Aorta (tissue), 5 donors: Measurements from ENCODE around the gene APOA4. TPM values are rescaled to one million over a fixed set of nuclear protein-coding genes. Genes with fewer than 3 reads are reported as not detected.
"Not testable (repeated sequence)": the region's sequence is repeated elsewhere in the genome, so short reads cannot be mapped to it uniquely, and the experiment has no call there.

Source experiments
- ATAC-seq: fragments of 200-7000 bp; cut with Tn5 transposase; one replicate; pipeline ENCODE4 v1.9.1; 2022; ENCODE audit warnings: moderate library complexity; ENCODE audit not compliant: low FRiP score
- DNase-seq, 2 donors: peaks; one replicate each; pipeline ENCODE4 v3.0.0-alpha.2; 2020
- H3K27ac ChIP-seq, 2 donors: one replicate each; pipeline ENCODE4 v1.5.1; 2013; ENCODE audit warnings: low read length in 2 of 2, mild to moderate bottlenecking in 2 of 2, moderate library complexity in 2 of 2, control low read depth in 1 of 2, inconsistent platforms in 1 of 2, low read depth in 1 of 2
- H3K27me3 ChIP-seq, 2 donors: one replicate each; pipeline ENCODE4 v1.6.1; 2013; ENCODE audit warnings: control low read depth in 1 of 2, low read length in 1 of 2, mild to moderate bottlenecking in 1 of 2, moderate library complexity in 1 of 2; ENCODE audit not compliant: insufficient read depth in 2 of 2, control insufficient read depth in 1 of 2
- H3K36me3 ChIP-seq, 2 donors: one replicate each; pipeline ENCODE4 v1.6.1; 2013; ENCODE audit warnings: control low read depth in 1 of 2, low read length in 1 of 2, mild to moderate bottlenecking in 1 of 2; ENCODE audit not compliant: insufficient read depth in 2 of 2, control insufficient read depth in 1 of 2
- H3K4me1 ChIP-seq, 2 donors: one replicate each; pipeline ENCODE4 v1.6.1; 2013; ENCODE audit warnings: low read length in 2 of 2, control low read depth in 1 of 2, mild to moderate bottlenecking in 1 of 2, moderate library complexity in 1 of 2; ENCODE audit not compliant: insufficient read depth in 2 of 2, control insufficient read depth in 1 of 2
- H3K4me3 ChIP-seq, 2 donors: one replicate each; pipeline ENCODE4 v1.5.1; 2013; ENCODE audit warnings: low read length in 2 of 2, control low read depth in 1 of 2, mild to moderate bottlenecking in 1 of 2
- H3K9me3 ChIP-seq: one replicate; pipeline ENCODE4 v1.6.1; 2013; ENCODE audit warnings: mild to moderate bottlenecking, low read length; ENCODE audit not compliant: control insufficient read depth
- WGBS, 2 donors: extraction: QIAGEN DNeasy Blood & Tissue Kit; methylation state at CpG; one replicate each; pipeline ENCODE4 v1.1.7; 2013; 5-methylcytosine and 5-hydroxymethylcytosine counted together
- intact Hi-C, 2 donors: fragments of 100-400 bp; cut with DNase I; formaldehyde crosslinking; loops; one replicate each; pipeline versions ENCODE4 v1.14.2 to v1.15.0; 2022
- polyA plus RNA-seq, 2 donors: library from polyadenylated mRNA; stranded (reverse); fragments of 200-250 nt; gene quantifications; one replicate each; pipeline ENCODE4 v1.2.3, GENCODE V29; 2013
- total RNA-seq, 2 donors: library from RNA; stranded (reverse); fragmentation: NEBNext Ultra II Directional; extraction: Animal tissue kit (Norgen Biotek cat#: 25700); gene quantifications; one replicate each; pipeline ENCODE4 v1.2.1, GENCODE V29; 2021
- donor health status: healthy with polysubstance abuse.
- donor health status: Bipolar disorder and iron deficiency.
- donor health status: DM: no; HTN: no; CAD: no.
- donor health status: DM: no; HTN: no; CAD: no.
- donor health status: DM: yes; HTN: yes; CAD: no.

The APOA4 gene
- total and polyA plus RNA-seq, 4 donors = 0.64 to 457 TPM; not detected in 2

DNA sequence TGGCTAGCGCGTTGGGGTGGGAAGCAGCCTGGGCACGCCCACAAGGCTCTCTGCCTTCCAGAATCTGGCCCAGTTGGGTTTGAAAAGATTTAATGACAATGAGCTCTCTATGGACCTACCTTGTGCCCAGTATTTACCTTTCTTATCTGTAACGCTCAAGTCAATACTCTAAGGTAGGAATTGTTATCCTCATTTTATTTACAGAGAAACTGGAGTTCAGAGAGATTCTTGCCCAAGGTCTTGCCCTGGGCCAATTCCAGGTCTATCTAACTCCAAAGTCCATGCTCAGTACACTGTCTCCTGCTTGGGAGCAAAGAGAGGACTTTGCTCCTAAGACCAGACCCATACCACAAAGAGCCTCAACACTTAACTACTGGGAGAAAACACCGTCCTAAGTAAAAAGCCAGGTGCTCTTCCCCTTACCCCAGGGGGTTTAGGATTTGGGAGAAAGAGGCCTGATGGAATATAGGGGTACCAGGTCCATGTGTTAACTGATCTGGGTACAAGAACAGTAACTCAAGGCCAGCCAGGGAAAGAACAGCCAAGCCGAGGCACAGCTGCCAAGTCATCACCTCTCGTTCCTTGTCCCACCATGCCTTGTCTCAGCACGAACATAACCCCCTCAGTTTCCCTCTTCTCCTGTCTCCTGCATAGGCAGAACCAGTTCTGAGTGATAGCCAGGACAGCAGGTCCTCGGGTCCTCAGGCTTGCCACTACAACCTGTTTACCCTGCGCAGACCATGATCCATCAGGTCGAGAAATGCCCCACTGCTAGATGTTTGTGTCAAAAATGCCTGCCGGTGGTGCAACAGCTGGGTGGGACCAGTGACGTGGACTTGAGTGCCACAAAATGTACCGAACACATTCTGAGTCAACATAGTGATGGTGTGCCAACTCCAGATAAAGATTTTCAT is 14.6 kb downstream of the APOA4 start:
- DNase-seq = no peak
- Histone ChIP-seq H3K4me1 (no peaks in the 10 kb centered on the region), H3K4me3 (no peak overlapping the region), H3K27me3 (no peaks in the 10 kb centered on the region), H3K36me3 (no peaks in the 10 kb centered on the region), H3K27ac (no peak overlapping the region), H3K9me3 (peaks cover 2% of the 10 kb centered on the region)
- intact Hi-C loops = no loop called here
- WGBS, 2 donors = 75 to 79% methylated on average over 14 of the region's 14 CpGs
- no peak for ATAC-seq

DNA sequence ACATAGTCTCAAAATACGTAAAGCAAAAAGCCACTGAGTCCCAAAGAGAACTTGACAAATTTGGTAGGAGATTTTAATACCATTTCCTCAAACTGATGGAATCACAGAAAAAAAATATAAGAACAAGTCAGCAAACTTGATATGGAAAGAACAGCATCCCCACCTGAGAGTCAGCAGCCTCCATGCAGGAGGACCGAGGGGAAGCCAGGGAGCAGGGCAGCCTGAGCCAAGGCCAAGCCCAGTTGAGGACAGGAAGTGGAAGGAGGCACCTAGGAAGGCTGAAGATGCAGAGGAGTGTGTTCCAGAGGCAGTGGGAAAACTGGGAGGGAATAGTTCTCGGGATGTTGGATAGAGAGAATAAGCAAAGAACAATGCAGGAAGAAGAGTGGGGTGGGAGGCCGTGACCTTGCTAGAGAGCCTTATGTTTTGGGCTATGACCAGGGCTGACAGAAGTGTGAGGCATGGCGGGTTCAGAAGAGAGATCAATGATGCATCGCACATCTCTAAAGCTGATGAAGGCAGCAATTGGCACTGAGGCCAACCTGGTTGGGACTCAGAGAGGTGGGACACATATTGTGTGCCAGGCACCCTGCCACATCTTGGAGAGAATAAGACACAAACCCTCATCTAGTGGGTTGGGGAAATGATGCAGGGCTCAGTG is 15.4 kb downstream of the APOA4 start:
- H3K27me3 ChIP-seq = no peaks in the 10 kb centered on the region
- no peaks in the 10 kb centered on the region for H3K4me1 ChIP-seq
- DNase-seq (no peak), ATAC-seq (no peak)
- H3K36me3 ChIP-seq = no peaks in the 10 kb centered on the region
- H3K9me3 ChIP-seq = no peaks in the 10 kb centered on the region
- intact Hi-C loops = no loop called here
- no peak overlapping the region for H3K4me3 ChIP-seq
- WGBS, 2 donors = 92 to 96% methylated on average over 6 of the region's 6 CpGs
- H3K27ac ChIP-seq = no peak overlapping the region

DNA sequence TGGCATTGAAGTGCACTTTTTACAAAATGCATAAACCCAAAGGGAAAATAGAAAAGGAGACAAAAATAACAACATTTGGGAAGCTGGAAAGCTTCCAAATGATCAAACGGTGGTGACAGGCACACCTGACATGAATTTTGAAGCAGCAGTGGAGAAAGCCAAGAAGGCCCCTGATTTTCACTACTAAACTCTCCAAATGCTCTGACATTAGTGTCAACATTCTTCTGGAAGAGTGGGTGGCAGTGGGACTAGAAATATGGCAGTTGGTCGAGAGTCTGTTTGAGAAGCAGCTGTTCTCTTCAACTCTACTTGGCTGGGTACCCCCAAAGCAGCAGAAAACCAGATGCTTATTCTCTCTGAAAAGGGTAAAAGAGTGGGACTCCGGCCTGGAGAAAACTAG is 19.1 kb downstream of the APOA4 start:
- Histone ChIP-seq H3K4me3 (no peak overlapping the region), H3K9me3 (no peaks in the 10 kb centered on the region), H3K27me3 (no peaks in the 10 kb centered on the region), H3K36me3 (no peaks in the 10 kb centered on the region), H3K27ac (no peak overlapping the region), H3K4me1 (no peaks in the 10 kb centered on the region)
- WGBS, 2 donors = 46% methylated on average over 3 of the region's 3 CpGs
- DNase-seq (no peak), ATAC-seq (no peak)
- intact Hi-C loops = no loop called here

GRCh38 chr11:116801662-116802061 is 21.4 kb downstream of the APOA4 start:
- intact Hi-C loops, ATAC-seq: not testable (repeated sequence)

GRCh38 chr11:116800610-116801009 is 22.5 kb downstream of the APOA4 start:
- H3K27me3 ChIP-seq = no peaks in the 10 kb centered on the region
- no peaks in the 10 kb centered on the region for H3K36me3 ChIP-seq
- intact Hi-C loops = no loop called here
- H3K4me3 ChIP-seq = no peak overlapping the region
- 93 to 95% methylated on average over 2 of the region's 2 CpGs for WGBS, 2 donors
- H3K4me1 ChIP-seq = no peaks in the 10 kb centered on the region
- no peak for ATAC-seq
- no peak overlapping the region for H3K27ac ChIP-seq
- H3K9me3 ChIP-seq = no peaks in the 10 kb centered on the region
- no peak for DNase-seq

More at GRCh38 chr11:116801662-116802061, 21.4 kb downstream of the APOA4 start:
- not testable (repeated sequence) for H3K9me3 ChIP-seq, H3K4me3 ChIP-seq, H3K27ac ChIP-seq, H3K27me3 ChIP-seq, H3K36me3 ChIP-seq, DNase-seq, H3K4me1 ChIP-seq

DNA sequence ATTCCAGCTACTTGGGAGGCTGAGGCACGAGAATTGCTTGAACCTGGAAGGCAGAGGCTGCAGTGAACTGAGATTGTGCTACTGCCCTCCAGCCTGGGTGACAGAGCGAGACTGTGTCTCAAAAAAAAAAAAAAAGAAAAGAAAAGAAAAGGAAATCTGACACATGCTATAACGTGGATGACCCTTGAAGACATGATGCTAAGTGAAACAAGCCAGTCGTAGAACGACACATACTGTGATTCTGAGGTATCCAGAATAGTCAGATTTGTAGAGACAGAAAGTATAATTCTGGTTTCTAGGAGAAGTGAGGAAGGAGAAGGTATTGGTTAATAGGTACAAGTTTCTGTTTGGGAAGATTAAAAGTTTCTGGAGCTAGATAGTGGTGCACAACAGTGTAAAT is 24.7 kb downstream of the APOA4 start:
- intact Hi-C loops = loop anchor here in 1 of 2 donors (10.0 kb wide), 1 partner anchor 306 kb away; no protein-coding TSS in a partner anchor
- H3K36me3 ChIP-seq = no peaks in the 10 kb centered on the region
- no peak overlapping the region for H3K27ac ChIP-seq
- 81 to 87% methylated on average over 5 of the region's 5 CpGs for WGBS, 2 donors
- no peak overlapping the region for H3K4me3 ChIP-seq
- DNase-seq (no peak), ATAC-seq (no peak)
- H3K9me3 ChIP-seq = no peaks in the 10 kb centered on the region
- H3K4me1 ChIP-seq = no peaks in the 10 kb centered on the region
- no peaks in the 10 kb centered on the region for H3K27me3 ChIP-seq

GRCh38 chr11:116797816-116798215 is 25.3 kb downstream of the APOA4 start:
- intact Hi-C loops = loop anchor here in 1 of 2 donors (10.0 kb wide), 1 partner anchor 307 kb away; no protein-coding TSS in a partner anchor
- Histone ChIP-seq H3K27me3 (no peaks in the 10 kb centered on the region), H3K4me1 (no peaks in the 10 kb centered on the region), H3K36me3 (no peaks in the 10 kb centered on the region), H3K4me3 (no peak overlapping the region), H3K27ac (no peak overlapping the region), H3K9me3 (no peaks in the 10 kb centered on the region)
- no peak for ATAC-seq
- 32 to 40% methylated on average over 5 of the region's 5 CpGs for WGBS, 2 donors
- DNase-seq = no peak

DNA sequence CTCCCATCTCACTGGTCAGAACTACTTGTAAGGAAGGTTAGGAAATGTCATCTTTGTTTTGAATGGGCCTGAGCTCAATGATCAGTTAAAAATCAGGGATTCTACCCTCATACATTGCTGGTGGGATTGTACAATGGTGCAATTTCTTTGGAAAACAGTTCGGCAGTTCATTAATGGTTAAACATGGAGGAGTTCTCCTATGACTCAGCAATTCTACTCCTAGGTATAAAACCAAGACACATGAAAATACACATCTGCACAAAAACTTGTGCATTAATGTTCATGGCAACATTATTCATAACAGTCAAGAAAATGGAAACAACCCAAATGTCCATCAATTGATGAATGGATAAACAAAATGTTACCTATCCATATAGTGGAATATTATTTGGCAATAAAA is 26.6 kb downstream of the APOA4 start:
- Histone ChIP-seq H3K36me3 (no peaks in the 10 kb centered on the region), H3K4me1 (no peaks in the 10 kb centered on the region), H3K4me3 (no peak overlapping the region), H3K9me3 (no peaks in the 10 kb centered on the region), H3K27me3 (no peaks in the 10 kb centered on the region), H3K27ac (no peak overlapping the region)
- ATAC-seq = no peak
- intact Hi-C loops = loop anchor here in 1 of 2 donors (10.0 kb wide), 1 partner anchor 308 kb away; no protein-coding TSS in a partner anchor
- DNase-seq = no peak
- 89 to 90% methylated on average over 1 of the region's 1 CpG for WGBS, 2 donors
